Measurements from ENCODE around the gene POC1A. TPM values are rescaled to one million over a fixed set of nuclear protein-coding genes. Genes with fewer than 3 reads are reported as not detected.

Gene POC1A
- polyA plus RNA-seq, 1 of the 3 experiments (the other 2 are of a cell fraction) = 11.7 TPM

- TF ChIP-seq REST (IDR thresholded peaks at IDR 0.05; ENCODE audit: low read depth, low read length) = no peak
- TF ChIP-seq YY1 (IDR thresholded peaks at IDR 0.05; ENCODE audit: low read depth) = no peak
- no peak for TF ChIP-seq EZH2phosphoT487 (IDR thresholded peaks at IDR 0.05; ENCODE audit: borderline replicate concordance, low read depth)
- no peak for TF ChIP-seq FOXM1 (IDR thresholded peaks at IDR 0.05; ENCODE audit: low read depth)
- TF ChIP-seq ELF1 (IDR thresholded peaks at IDR 0.05) = no peak
- TF ChIP-seq CHD2 (IDR thresholded peaks at IDR 0.05; ENCODE audit: low read length, partially characterized antibody) = no peak
- TF ChIP-seq RXRA (IDR thresholded peaks at IDR 0.05; ENCODE audit: borderline replicate concordance, low read depth) = no peak
- no peak for TF ChIP-seq SIN3A (IDR thresholded peaks at IDR 0.05; ENCODE audit: borderline replicate concordance, low read depth, low read length)
- no peak for TF ChIP-seq RAD21 (IDR thresholded peaks at IDR 0.05; ENCODE audit: low read length)
- TF ChIP-seq CTCF (IDR thresholded peaks at IDR 0.05) = no peak
- TF ChIP-seq, protein P1, sequence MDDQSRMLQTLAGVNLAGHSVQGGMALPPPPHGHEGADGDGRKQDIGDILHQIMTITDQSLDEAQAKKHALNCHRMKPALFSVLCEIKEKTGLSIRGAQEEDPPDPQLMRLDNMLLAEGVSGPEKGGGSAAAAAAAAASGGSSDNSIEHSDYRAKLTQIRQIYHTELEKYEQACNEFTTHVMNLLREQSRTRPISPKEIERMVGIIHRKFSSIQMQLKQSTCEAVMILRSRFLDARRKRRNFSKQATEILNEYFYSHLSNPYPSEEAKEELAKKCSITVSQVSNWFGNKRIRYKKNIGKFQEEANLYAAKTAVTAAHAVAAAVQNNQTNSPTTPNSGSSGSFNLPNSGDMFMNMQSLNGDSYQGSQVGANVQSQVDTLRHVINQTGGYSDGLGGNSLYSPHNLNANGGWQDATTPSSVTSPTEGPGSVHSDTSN (IDR thresholded peaks at IDR 0.05) = no peak
Observed at GRCh38 chr3:52150860-52151259, 3.4 kb downstream of the POC1A start (continued).

GRCh38 chr3:52150357-52150756 is 3.9 kb downstream of the POC1A start:
- no peak overlapping the region for H3K9ac ChIP-seq
- H3K9me2 ChIP-seq = no peaks in the 10 kb centered on the region
- no peaks in the 10 kb centered on the region for H4K20me1 ChIP-seq (ENCODE audit: insufficient read depth)
- no peak overlapping the region for H2AFZ ChIP-seq (ENCODE audit: low read depth)
- H3K4me3 ChIP-seq (ENCODE audit: low read depth in 2 of 2, low read length in 1 of 2) = no peak overlapping the region
- H3K27me3 ChIP-seq (ENCODE audit: insufficient read depth) = no peaks in the 10 kb centered on the region
- H3F3A ChIP-seq (replicated peaks; ENCODE audit: insufficient read depth) = no peaks in the 10 kb centered on the region
- ChIA-PET CTCF (interaction anchor here (1.1 to 22.6 kb wide), 2 partner anchors 27 to 146 kb away, joined by 7 to 608 read pairs; no protein-coding TSS in a partner anchor), POLR2A (interaction anchor here (0.6 to 0.9 kb wide), 2 partner anchors 158 to 1549 kb away, joined by 3 read pairs; no protein-coding TSS in a partner anchor)
- H3K4me1 ChIP-seq (ENCODE audit: control insufficient read depth in 1 of 2, insufficient read depth in 2 of 2, low read depth in 1 of 2, low read length in 1 of 2) = peaks cover 5 to 14% of the 10 kb centered on the region in 2 experiments; a peak in 3 of 4 replicates
- peaks cover 4 to 27% of the 10 kb centered on the region in 2 experiments for H3K36me3 ChIP-seq (replicated peaks in 1 of 2; ENCODE audit: control insufficient read depth in 1 of 2, insufficient read depth in 2 of 2, low read length in 1 of 2)
- WGBS (ENCODE audit: low lambda C conversion rate) = 88% methylated on average over 3 of the region's 3 CpGs
- DNase-seq = no peak
- peaks cover 38% of the 10 kb centered on the region for H3K79me2 ChIP-seq (ENCODE audit: insufficient read depth)
- no peak overlapping the region for H3K4me2 ChIP-seq
- no peak overlapping the region for H3K27ac ChIP-seq (ENCODE audit: low read depth in 2 of 2, low read length in 1 of 2)
- no peaks in the 10 kb centered on the region for H3K9me3 ChIP-seq
- TF ChIP-seq, protein P2, sequence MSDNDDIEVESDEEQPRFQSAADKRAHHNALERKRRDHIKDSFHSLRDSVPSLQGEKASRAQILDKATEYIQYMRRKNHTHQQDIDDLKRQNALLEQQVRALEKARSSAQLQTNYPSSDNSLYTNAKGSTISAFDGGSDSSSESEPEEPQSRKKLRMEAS (IDR thresholded peaks at IDR 0.05; ENCODE audit: low read depth) = no peak
- TF ChIP-seq NFIC (IDR thresholded peaks at IDR 0.05; ENCODE audit: borderline replicate concordance) (no peak), POLR2AphosphoS5 (IDR thresholded peaks at IDR 0.05; ENCODE audit: low read depth, low read length) (no peak), REST (IDR thresholded peaks at IDR 0.05; ENCODE audit: low read depth, low read length) (no peak), RCOR1 (IDR thresholded peaks at IDR 0.05; ENCODE audit: low read length) (no peak), USF2 (IDR thresholded peaks at IDR 0.05; ENCODE audit: borderline replicate concordance, low read depth, low read length) (no peak), SIN3A (IDR thresholded peaks at IDR 0.05; ENCODE audit: borderline replicate concordance, low read depth, low read length) (no peak), RXRA (IDR thresholded peaks at IDR 0.05; ENCODE audit: borderline replicate concordance, low read depth) (no peak), GATA2 (CRISPR knock-in tag; IDR thresholded peaks at IDR 0.05) (no peak), EZH2phosphoT487 (IDR thresholded peaks at IDR 0.05; ENCODE audit: borderline replicate concordance, low read depth) (no peak)
- TF ChIP-seq, protein P1 (IDR thresholded peaks at IDR 0.05) = no peak
